GM10266 (cell line): ENCODE data around the gene REPS1.

Experiments used
- DNase-seq: peaks from one replicate; pipeline ENCODE4 v3.0.0; 2012; ENCODE audit errors: extremely low spot score
- TF ChIP-seq, protein P1 (sequence below): IDR thresholded peaks from 2 replicates; pipeline ENCODE4 v1.5.1; 2012; ENCODE audit warnings: mild to moderate bottlenecking, low read depth; ENCODE audit not compliant: control insufficient read depth, insufficient read depth; ENCODE audit errors: missing control alignments

Gene REPS1

DNA sequence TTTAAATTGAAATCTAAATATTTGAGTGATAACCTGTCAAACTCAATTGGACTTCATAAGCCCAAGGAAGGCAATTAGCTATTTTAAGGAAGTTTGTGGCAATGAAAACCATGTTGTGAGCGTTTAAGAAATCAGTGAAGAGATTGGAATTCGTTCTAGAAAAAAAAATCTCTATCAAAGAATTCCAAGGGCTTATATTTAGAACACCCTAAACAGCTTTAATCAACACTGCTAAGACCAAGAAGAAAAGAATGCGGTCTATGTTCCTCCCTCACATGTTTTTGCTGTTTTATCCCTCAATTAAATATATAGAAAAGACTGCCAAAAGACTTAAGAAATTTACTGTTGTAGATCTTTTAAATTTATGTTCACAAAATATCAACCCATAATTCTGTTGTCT lies 23.9 kb upstream of the REPS1 start:
- no peak for DNase-seq
- TF ChIP-seq, protein P1, sequence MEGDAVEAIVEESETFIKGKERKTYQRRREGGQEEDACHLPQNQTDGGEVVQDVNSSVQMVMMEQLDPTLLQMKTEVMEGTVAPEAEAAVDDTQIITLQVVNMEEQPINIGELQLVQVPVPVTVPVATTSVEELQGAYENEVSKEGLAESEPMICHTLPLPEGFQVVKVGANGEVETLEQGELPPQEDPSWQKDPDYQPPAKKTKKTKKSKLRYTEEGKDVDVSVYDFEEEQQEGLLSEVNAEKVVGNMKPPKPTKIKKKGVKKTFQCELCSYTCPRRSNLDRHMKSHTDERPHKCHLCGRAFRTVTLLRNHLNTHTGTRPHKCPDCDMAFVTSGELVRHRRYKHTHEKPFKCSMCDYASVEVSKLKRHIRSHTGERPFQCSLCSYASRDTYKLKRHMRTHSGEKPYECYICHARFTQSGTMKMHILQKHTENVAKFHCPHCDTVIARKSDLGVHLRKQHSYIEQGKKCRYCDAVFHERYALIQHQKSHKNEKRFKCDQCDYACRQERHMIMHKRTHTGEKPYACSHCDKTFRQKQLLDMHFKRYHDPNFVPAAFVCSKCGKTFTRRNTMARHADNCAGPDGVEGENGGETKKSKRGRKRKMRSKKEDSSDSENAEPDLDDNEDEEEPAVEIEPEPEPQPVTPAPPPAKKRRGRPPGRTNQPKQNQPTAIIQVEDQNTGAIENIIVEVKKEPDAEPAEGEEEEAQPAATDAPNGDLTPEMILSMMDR, result no peak

DNA sequence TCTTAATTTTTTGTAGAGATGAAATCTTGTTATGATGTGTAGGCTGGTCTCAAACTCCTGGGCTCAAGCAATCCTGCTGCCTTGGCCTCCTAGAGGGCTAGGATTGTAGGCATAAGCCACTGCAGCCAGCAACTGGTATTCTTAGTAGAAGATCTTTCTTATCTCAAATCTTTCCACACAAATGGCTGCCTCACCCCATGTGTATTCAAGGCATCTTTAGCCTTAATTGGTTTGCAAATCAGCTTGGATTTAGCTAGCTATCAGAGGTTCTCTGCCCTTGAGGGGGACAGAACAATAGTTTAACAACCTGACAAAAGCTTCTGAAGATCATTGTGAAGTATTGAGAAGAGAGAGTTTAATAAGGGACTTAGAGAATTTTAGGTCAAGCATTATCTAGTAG lies 22.6 kb upstream of the REPS1 start:
- DNase-seq, result no peak
- TF ChIP-seq, protein P1, result no peak

DNA sequence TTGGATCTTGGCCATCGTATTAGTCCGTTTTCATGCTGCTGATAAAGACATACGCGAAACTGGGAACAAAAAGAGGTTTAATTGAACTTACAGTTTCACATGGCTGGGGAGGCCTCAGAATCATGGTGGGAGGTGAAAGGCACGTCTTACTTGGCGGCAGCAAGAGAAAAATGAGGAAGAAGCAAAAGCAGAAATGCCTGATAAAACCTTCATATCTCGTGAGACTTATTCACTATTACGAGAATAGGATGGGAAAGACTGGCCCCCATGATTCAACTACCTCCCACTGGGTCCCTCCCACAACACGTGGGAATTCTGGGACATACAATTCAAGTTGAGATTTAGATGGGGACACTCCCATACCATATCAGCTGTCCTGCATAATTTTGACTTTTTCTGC lies 20.1 kb upstream of the REPS1 start:
- no peak for DNase-seq
- TF ChIP-seq, protein P1, result no peak

DNA sequence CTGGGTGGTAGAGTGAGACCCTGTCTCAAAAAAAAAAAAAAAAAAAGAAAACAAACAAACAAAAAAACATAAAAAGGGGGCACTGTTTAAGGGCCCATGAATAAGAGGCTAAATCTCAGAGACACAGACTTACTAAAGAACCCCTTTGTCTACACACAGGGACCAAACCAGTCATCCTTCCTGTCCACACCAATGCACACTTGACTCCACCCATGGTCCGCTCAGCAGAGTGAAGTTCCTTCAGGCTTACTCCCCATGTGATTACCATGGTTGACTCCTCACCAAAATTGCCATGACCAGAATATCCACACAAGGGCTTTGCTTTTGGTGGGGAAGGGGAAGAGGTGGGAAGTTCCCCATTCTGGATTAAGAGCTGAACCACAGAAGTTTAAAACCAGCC lies 19.4 kb upstream of the REPS1 start:
- DNase-seq, result no peak
- TF ChIP-seq, protein P1, result no peak

DNA sequence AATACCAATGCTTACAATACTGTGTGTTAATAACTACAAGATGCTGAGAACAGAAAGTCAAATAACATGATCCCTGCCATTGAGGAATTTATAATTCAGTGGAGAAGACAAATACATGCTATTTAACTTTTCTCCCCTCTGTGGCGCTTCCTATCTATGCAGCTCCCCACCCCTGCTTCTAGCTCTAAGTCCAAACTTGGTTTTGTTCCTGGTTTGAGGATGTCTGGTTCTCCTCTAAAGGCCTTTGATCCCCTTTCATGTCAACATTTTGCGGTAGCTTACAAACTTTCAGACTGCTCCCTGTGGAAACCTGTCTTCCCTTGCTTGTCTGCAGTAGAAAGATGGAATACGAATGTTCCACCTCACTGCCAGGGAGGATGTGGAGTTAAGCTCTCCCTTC lies 18.4 kb upstream of the REPS1 start:
- TF ChIP-seq, protein P1, result no peak
- DNase-seq, result no peak

DNA sequence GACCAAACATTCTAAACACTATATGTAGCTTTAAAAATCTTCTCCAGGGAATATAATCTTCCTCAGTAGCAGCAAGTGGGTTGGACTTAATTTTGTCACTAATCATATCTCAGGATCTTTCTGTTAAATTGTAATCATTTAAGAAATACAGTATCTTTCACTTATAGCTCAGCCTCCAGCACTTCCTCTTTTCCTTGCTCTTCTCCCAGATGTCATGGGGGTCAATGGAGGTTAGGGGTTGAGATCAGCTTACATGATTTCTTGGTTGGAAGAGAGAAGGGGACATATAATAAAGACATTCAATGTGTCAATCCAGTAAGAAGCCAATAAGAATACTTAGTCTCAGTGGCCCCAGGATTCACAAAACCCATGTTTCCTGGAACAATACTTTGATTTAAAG lies 15.7 kb upstream of the REPS1 start:
- TF ChIP-seq, protein P1, result no peak
- DNase-seq, result no peak

DNA sequence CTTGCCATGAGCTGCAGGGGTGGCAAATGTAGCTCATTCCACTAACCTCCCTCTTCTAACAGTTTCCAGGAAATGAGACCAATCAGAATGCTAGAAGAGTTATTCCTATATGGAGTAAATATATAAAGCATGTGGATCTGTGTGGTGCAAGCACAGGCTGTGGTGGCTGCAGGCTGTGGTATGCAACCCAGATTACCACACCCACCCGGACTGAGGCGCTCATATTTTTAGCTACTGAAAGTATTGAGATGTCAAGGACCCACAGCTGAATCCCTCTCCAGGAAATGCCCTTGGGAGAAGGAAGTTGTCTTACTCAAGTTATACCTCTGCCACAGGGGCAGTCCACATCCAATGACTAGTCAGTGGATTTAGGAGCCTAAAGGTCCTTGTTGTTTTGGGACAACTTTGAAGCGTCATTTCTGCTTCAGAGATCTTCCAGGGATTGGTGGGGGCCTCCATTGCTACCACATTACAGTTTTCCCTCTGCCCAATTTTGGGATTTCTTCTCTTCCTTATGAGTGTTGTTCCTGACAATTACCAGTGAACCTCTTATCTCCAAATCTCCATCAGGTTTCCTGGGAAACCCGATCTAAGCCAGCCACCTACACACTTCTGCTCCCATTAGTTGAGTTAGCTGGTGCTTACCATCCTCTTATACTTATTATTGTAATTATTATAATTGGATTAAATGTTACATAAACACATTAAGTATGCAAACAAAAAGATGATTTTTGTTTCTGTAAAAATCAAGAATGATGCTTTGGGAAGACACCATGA lies 12.1 kb upstream of the REPS1 start:
- DNase-seq, result no peak
- TF ChIP-seq, protein P1, result no peak
